ENCODE measurements around the gene OAS1.

- TF ChIP-seq CTCF (IDR thresholded peaks at IDR 0.05) (no peak), EZH2 (IDR thresholded peaks at IDR 0.05; ENCODE audit: borderline replicate concordance, insufficient read depth, low read depth, low read length, poor library complexity, severe bottlenecking) (no peak)
Observed at GRCh38 chr12:112870267-112870980, 36.3 kb upstream of the OAS1 start.
